HG03571 (cell line): Measurements from ENCODE around the gene ROBO1.

Experiments used
- ATAC-seq: cut with Tn5 transposase; IDR thresholded peaks from one replicate; pipeline ENCODE4 v1.9.1; 2021; ENCODE audit not compliant: unreplicated experiment

Gene ROBO1

DNA sequence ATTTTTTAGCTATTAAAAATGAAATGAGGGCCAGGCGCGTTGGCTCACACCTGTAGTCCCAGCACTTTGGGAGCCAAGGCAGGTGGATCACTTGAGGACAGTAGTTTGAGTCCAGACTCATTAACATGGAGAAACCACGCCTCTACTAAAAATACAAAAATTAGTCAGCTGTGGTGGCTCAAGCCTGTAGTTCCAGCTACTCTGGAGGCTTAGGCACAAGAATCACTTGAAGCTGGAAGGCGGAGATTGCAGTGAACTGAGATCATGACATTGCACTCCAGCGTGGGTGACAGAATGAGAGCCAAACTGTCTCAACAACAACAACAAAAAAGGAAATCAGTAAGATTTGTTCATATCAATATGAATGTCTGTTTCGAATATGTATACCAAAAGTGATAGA is 517.1 kb downstream of the ROBO1 start:
- no peak for ATAC-seq

DNA sequence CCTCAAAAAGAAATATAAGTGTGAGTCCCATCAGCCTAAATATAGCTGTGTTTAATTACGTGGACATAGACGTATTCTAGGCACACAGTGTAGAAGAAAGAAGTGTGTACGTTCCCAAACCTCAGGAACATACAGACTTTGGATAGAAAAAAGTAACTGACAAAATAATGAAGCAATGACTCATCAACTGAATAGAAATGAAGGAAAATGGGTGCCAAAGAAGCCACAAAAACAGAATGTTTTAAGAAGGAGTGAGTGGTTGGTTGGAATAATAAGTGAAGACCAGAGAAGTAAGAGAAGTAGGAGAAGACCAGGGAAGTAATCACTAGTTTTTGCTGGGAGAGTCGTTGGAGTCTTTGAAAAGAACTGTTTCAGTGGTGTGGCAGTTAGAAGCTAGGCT is 518.1 kb downstream of the ROBO1 start:
- ATAC-seq, result no peak

DNA sequence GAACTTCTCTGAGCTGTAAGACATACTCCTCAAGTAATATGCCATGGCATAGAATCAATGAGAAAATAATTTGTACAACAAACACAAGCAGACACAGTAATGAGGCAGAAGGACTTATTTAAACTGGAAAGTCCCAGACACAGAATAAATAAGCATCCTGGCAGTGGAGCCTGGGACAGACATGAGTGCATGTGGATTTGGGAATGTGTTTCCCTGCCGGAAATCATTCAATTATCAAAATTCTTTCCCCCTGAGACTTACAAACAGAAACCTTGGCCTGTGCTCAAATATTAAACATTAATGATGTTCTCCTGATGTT is 520.1 kb downstream of the ROBO1 start:
- ATAC-seq, result no peak

DNA sequence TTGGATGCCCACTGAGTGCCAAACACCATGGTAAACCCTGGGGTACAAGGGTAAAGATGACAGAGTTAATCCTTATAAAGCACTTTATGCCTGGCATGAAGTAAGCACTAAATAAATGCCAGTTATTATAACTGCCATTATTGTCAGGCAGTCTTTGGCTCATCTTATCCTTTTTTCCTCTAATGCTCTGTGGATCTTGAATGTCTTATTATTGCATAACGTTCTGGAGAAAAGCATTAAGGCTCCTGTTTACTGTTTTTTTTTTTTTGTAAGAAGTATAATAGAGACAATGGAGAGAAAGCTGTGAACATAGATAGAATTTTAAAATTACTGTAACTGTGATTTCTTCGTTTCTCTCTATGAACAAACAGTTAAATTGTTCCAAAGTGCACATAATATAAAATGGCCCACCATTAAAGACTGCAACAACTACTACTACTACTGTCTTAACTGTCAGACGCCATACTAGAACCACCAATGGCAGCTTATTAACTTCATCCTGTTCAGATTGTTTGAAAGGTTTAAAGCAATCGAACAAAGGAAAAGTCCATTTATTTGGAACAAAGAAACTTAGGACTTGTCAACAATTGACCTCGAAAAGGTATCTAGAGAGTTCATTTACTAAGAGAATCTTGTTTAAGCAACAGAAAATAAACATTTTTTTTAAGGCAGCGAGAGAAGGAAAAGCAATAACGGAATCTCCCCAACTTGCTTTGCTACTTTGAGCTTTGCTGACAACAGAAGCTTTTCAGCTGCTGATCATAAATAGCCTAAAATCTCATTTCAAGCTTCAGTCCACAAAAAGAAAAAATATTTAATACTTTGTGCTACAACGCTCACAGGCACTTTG is 520.7 kb downstream of the ROBO1 start:
- no peak for ATAC-seq

DNA sequence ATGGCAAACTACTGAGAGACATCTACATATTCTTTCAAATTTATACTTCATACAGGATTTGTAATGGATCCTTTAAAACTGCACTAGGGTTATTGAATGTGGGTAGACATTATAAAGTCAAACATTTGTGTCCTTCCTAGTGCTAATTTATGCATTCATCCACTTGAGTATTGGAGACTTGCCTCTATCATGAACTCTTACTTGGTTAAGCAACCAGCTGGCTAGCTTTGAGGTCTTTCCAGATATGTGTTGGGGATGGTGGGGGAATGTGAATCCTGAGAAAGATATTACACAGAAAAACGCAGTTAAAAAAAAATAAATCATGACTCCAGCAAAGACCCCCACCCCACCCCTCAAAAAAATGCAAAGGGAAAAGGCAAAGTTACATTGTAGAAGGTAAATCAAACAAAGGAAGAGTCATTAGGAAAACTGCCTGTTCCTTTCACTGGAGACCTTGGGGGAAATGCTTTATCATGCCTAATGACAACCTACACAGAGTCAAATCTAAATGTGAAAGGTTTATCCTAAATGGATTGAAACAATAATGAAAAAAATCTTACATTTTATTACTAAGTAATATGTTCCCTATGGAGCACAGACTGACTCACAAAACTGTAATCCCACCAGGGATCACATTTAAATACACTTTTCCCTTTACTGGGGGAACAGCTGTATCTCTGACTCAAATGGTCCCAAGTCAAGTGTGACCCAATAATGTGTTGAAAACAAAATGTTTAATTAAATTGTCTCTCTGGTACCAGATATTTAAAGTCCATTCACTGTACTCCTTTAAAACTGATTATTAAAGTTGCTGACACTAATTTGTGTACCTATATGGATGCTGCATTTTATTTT is 522.3 kb downstream of the ROBO1 start:
- no peak for ATAC-seq

DNA sequence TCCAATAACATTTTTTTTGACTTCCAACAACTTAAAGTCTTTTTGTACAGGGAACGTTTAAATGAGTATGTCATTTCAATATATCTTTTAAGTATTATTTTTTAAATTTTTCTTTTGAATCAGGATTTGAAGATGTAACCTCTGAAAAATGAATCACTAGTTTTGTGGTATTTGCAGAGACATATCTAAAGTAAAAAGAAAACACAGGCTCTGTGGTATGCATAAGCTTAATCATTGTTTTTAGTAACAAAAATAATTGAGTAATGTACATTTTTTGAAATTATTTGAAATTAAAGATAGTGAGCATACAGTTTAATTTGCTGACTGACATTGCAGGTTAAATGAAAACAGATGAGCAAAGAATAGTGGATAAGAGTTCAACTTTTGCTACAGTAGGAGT is 531.3 kb downstream of the ROBO1 start:
- ATAC-seq, result no peak

DNA sequence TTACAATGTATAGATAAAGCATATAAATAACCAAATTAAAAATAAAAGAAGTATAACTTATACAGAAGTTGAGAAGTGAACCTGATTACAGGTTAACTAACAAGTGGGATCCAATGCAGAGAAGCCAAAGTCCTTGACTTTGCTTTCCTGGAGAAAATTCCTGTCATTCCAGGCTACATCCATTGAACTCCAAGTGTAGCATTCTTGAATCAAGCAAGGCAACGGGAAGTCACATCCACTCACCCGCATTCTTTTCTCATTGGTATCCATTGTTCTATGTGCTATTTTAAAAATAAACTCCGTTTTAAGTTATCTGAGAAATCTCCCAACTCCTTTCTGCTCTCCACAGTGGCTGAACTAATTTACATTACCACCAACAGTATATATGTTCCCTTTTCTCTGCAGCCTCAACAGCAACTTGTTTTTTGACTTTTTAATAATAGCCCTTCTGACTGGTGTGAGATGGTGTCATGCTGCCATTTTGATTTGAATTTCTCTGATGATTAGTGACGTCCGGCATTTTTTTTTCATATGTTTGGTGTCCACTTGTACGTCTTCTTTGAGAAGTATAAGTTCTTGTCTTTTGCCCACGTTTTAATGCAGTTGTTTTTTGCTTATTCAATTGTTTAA is 534.3 kb downstream of the ROBO1 start:
- no peak for ATAC-seq

DNA sequence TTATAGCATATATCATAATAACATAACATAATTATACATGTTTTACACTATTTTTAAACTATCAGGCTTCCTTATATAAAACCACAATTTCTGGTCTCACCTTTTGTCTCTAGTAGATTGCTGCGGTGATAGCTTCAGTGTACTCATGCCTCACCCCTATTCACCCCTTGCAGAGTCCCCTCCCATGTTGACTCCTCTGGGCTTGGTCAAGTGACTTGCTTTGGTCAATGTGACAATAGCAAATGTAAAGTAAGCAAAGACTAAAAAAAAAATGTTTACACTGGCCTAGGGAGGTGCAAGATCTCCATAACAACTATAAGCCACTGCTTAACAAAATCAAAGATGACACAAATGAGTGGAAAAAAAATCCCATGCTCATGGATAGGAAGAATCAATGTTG is 537.5 kb downstream of the ROBO1 start:
- no peak for ATAC-seq

DNA sequence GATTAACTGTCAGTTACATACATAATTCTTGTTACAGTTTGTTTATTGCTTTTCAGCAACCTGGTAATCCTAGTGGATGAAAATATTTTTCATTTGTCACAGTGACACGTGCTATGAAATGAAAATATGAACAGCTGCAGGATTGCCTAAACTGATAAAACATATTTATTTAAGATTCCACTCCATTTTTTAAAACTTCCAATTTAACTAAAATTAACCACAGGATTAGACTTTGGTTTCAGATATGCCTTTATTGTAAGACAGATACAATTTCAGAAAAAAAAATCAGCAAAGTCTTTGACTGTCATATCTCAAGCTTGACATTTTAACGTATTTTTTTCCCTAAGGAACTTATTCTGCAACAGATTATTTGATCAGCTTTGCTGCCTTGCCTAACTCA is 550.7 kb downstream of the ROBO1 start:
- ATAC-seq, result no peak

DNA sequence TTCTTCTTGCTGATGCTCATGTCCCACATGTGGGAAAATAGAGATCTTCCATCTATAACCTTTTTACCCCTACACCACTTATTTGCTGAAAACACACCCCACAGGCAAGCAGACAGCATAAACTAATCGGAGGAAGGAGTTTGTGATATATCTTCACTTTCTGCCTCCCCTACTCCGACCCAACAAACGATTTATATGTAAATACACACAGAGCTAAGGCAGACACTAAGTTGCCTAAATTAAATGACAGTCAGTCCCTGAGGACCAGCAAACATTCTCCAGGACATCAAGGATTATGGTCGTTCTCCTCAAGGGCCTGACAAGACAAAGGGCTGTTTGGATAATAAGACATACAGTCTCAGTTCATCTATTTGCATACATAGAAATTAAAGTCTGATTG is 552.5 kb downstream of the ROBO1 start:
- ATAC-seq, result no peak

DNA sequence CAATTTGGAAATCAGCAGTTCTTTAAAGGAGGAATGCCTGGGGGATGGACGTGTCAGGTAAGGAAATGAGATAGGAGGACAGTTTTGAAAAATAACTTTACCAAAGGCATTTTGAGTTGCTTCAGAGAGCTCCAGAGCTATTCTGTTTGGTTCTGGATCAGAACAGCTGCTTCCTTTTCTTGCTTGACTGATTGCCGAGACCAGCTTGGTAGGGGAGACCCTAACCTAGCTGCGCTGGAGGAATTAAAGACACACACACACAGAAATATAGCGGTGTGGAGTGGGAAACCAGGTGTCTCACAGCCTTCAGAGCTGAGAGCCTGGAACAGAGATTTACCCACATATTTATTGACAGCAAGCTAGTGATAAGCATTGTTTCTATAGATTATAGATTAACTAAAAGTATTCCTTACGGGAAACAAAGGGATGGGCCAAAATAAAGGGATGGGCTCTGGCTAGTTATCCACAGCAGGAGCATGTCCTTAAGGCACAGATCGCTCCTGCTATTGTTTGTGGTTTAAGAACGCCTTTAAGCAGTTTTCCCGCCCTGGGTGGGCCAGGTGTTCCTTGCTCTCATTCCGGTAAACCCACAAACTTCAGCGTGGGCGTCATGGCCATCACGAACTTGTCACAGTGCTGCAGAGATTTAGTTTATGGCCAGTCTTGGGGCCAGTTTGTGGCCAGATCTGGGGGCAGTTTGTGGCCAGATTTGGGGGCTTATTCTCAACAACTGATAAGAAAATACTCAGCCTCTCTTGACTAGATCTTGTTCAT is 556.0 kb downstream of the ROBO1 start:
- no peak for ATAC-seq

DNA sequence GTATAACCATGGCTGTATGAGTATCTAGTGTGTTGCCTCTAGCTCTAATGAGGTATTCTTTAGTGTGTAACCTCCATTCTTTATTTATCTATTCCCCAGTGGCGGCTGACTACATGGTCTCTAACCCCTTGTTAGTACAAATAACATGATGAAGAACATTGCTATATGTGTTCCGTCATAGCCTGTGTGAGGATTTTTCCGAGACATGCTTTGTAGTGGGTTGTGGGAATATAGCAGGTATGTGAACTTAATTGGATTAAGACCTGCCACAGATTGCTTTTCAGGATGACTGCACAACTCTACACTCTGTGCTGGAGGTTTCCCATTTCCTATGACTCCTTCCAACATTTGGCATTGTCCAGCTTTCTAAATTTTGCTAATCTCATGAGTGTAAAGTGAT is 563.4 kb downstream of the ROBO1 start:
- ATAC-seq, result no peak

DNA sequence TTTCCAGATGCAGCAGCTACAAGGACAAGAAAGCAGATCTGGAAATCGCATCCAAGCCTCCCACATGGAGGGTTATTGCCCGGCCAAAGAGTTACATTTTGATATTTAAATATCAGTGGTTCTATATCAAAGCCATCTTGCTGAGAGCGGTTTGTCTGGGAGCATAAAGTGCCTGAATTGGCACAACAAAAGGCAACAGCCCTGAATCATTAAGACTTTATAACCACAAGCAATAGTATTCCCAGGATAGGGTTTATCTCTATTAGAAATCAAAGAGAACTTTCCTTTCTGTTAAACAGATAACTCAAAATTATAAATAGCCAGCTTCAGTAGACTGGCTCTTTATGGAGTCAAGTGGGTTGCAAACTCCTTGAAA is 564.7 kb downstream of the ROBO1 start:
- no peak for ATAC-seq

DNA sequence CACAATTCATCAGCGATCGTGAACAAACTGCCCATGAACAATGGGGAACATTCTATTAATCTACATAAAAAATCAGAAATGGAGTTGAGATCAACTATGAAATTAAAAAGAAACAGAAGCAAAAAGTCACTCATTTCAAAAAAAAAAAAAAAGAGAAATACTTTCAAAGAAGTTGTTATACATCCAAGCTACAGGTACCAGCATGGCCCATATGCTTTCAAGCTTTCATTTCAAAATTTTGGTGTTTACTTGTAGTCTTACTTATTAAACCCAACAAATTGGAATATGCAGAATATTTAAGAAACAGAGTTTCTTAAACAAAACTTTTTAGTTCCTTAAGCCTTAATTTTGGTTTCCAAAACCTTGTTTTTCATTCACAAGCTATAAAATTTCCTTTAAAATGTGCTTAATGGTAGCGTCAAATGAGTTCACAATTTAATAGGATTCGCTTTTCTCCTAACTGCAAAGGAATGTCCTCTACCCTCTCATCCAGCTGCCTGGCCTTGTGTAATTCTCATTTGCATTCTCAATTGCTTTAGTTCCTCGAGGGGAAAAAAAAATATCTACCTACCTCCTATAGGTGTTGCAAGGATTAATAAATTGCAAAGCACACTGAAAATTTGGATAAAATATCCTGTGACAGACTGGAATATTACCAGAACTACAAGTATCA is 565.2 kb downstream of the ROBO1 start:
- no peak for ATAC-seq

DNA sequence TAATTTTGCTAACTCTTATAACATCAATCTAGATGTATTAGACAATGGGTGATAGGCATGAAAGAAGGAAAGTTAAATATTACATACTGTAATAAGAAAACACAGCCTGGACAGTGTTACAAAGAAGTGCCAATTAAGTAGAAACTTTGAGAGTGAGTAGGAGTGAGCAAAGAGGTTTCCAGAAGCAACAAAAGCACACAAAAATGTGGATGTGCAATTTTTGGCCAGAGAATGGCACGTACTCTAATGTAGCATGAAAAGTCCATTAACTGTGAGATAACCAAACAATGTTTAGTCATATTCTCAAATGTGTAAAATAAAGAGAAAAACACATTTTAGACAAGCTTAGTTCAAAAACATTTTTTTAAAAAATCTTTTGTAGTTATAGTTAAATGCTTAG is 567.3 kb downstream of the ROBO1 start:
- no peak for ATAC-seq

DNA sequence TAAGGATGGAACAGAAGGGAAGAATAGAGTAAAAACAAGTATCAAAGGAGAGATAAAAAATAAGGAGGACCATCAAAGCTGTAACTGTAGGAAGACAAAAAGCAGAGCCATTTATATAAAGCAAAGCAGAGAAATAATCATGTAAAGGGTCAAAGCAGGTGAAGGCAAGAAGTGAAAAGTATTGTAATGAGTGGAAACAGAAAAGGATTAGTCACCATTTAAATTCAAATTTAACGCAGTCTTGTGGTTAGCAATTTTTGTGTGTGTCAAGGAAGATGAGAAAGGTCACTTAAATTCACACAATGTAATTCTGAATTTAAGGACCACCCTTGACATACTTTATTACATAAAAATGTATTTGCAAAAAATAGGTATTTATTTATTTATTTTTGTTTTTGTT is 567.8 kb downstream of the ROBO1 start:
- ATAC-seq, result no peak

DNA sequence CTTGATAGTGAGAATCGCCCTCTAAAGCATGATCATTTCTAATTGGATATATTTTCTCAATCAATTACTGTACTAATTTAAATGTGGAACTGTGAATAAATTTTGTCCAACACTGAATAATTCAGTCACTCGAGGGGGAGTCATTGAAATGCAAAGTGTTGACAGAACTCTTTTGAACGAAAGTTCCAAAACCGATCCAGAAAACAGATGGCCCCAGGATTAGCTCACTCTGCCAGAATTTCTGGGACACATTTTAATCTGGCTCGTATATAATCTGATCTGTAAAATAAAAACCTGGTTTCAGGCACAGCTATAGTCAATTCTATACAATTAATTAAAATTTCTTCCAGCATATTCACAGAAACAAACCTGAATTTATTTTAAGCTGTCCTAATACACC is 580.4 kb downstream of the ROBO1 start:
- no peak for ATAC-seq

DNA sequence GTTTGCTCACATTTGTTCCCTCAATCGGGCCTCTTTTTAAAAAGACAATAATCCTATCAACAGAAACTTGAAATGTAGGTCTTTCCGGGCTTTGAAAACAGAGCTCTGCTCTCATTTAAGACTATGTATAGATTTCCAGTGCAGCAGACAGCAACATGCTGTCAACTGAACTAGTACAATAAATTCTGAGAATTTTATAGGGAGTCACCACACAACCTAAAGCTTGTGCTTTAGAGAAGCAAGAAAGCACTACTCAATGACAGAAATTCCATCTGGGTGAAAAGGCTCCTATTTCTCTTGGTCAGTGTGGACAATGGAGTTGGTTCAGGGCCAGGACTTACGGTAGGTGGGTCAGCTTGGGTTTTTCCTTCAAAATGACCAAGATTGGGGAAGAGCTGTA is 583.5 kb downstream of the ROBO1 start:
- no peak for ATAC-seq

DNA sequence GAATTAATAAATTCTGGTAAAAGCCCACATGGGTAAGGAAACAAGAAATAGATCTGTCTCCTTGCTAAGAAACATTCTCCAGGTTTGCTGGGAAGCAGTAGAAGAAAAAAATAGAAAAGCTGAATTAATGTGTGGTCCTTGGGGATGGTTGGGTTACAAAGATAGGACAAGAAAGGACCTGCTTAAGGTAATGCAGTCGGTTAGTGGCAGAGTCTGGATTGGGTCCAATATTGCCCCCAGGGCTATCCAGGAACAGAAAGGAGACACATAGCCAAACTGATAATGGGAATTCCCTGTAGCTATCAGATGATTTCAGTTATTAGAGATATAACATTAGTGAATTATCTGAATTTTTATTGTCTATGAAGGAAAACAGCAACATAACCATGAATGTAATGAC is 584.3 kb downstream of the ROBO1 start:
- no peak for ATAC-seq

DNA sequence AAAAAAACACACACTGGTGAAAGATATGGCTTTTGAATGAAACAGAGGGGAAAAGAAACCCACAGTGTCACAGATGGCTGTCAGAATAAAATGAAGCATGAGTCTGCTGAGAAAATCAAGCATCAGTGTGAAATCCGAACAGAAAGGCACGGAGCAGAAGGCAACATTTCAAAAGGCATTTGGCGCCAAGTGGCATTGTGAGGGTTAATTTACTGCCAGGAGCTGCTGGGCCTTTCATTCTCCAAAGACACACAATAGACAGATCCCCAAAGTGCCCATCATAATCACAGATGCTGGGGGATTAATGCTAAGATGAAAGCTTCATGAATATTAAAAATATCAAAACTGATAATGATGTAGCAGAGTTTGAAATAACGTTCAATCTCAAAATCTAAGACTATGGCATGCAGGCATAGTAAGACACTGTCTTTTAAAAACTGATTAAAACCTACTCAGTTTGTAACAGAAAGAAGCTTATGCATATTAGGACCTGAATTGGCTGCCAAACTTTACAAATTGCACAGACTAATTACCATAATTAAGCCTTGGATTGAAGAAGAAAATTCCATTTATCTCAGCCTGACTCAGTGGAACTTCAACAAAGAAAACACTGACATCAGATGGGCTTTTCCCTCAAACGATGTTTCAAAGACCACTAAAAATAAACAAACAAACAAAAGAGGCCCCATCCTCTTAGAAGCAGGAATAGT is 589.2 kb downstream of the ROBO1 start:
- no peak for ATAC-seq
